MV-4-11 (cell line): Measurements from ENCODE around the gene DNALI1.

Experiments
- DNase-seq: peaks from one replicate; lab custom pipeline; 2025; lab: John Stamatoyannopoulos, UW

DNALI1 gene

GRCh38 chr1:37601441-37601840 is 44.7 kb downstream of the DNALI1 start:
- no peak for DNase-seq

- peak; percentile 35 for DNase-seq
These were observed 46.3 kb downstream of the DNALI1 start for GRCh38 chr1:37602750-37603694.

- no peak for DNase-seq
These were observed 48.4 kb downstream of the DNALI1 start for GRCh38 chr1:37605061-37605650.

GRCh38 chr1:37605806-37606474 is 49.2 kb downstream of the DNALI1 start:
- no peak for DNase-seq

GRCh38 chr1:37606481-37607263 is 49.9 kb downstream of the DNALI1 start:
- DNase-seq: peak; percentile 59

GRCh38 chr1:37609002-37609401 is 52.3 kb downstream of the DNALI1 start:
- peak; percentile 70 for DNase-seq

GRCh38 chr1:37609994-37610393 is 53.3 kb downstream of the DNALI1 start:
- DNase-seq: no peak

GRCh38 chr1:37612186-37612585 is 55.4 kb downstream of the DNALI1 start:
- no peak for DNase-seq

GRCh38 chr1:37614105-37614504 is 57.4 kb downstream of the DNALI1 start:
- no peak for DNase-seq

GRCh38 chr1:37616330-37616729 is 59.6 kb downstream of the DNALI1 start:
- no peak for DNase-seq
